Pulmonary artery endothelial cell (primary cell): ENCODE results near the gene CKMT1B. TPM values are rescaled to one million over a fixed set of nuclear protein-coding genes. Genes with fewer than 3 reads are reported as not detected.
"Not testable (repeated sequence)": the region's sequence is repeated elsewhere in the genome, so short reads cannot be mapped to it uniquely, and the experiment has no call there.

ENCODE experiments used
- DNase-seq: peaks from one replicate; pipeline ENCODE4 v3.0.0-alpha.2; 2011; ENCODE audit warnings: low read depth, low spot score
- total RNA-seq: library from RNA; depleted of rRNA; stranded (reverse); fragments of >200 nt; gene quantifications from 2 replicates; pipeline ENCODE4 v1.2.3, GENCODE V29; 2014

The CKMT1B gene
- total RNA-seq, 1 donor from 2014 or later, result not detected

GRCh38 chr15:43626937-43627336, 33.1 kb downstream of the CKMT1B start:
- not testable (repeated sequence) for DNase-seq

GRCh38 chr15:43638464-43639204, 44.8 kb downstream of the CKMT1B start:
- not testable (repeated sequence) for DNase-seq

Other genes starting within 250 kb of the CKMT1B start
- gene ZSCAN29, start 223.0 kb upstream of the CKMT1B start, total RNA-seq, result 14.6 and 23.7 TPM in 2 replicates
- gene TUBGCP4, start 222.9 kb upstream of the CKMT1B start, total RNA-seq, result 12.7 and 21.3 TPM in 2 replicates
- 54.2 and 74.5 TPM in 2 replicates for gene TP53BP1, start 100.9 kb upstream of the CKMT1B start, total RNA-seq
- 1.4 and 1.6 TPM in 2 replicates for gene MAP1A, start 76.4 kb upstream of the CKMT1B start, total RNA-seq
- 13.8 and 35.5 TPM in 2 replicates for gene PPIP5K1, start 3.8 kb upstream of the CKMT1B start, total RNA-seq
- under 0.01 TPM in 2 replicates for gene STRC, start 24.8 kb downstream of the CKMT1B start, total RNA-seq
- 0.33 and 1.0 TPM in 2 replicates for gene CATSPER2, start 54.8 kb downstream of the CKMT1B start, total RNA-seq
- gene CKMT1A, start 99.8 kb downstream of the CKMT1B start, total RNA-seq, result not detected in 2 replicates
- gene PDIA3, start 152.4 kb downstream of the CKMT1B start, total RNA-seq, result 166 and 578 TPM in 2 replicates
- 2.0 and 2.8 TPM in 2 replicates for gene ELL3, start 182.9 kb downstream of the CKMT1B start, total RNA-seq
- 243 and 369 TPM in 2 replicates for gene SERF2, start 198.3 kb downstream of the CKMT1B start, total RNA-seq
- not detected in 2 replicates for gene SERINC4, start 206.2 kb downstream of the CKMT1B start, total RNA-seq
- gene HYPK, start 206.6 kb downstream of the CKMT1B start, total RNA-seq, result 7.6 and 10.3 TPM in 2 replicates
- 24.2 and 38.4 TPM in 2 replicates for gene MFAP1, start 230.7 kb downstream of the CKMT1B start, total RNA-seq
- 18.1 and 22.8 TPM in 2 replicates for gene WDR76, start 233.0 kb downstream of the CKMT1B start, total RNA-seq